Gastroesophageal sphincter (tissue), 4 donors: ENCODE measurements around the gene PPFIA4. TPM values are rescaled to one million over a fixed set of nuclear protein-coding genes. Genes with fewer than 3 reads are reported as not detected.

ENCODE experiments used
- ATAC-seq: fragments of 150-250 bp; one replicate; pipeline ENCODE4 v1.9.1; 2016; ENCODE audit warnings: mild to moderate bottlenecking, moderate library complexity
- H3K27ac ChIP-seq, 4 donors: fragments of 200-600 bp; sonication (generic) in 3 of 4; 1 replicate in 3 of 4; 2 replicates in 1 of 4; pipeline ENCODE4 v1.5.1; 2016 to 2019
- H3K27me3 ChIP-seq: fragments of 200-600 bp; sonication (generic); one replicate; pipeline ENCODE4 v1.5.1; 2019
- H3K36me3 ChIP-seq, 2 donors: fragments of 200-600 bp; sonication (generic); one replicate each; pipeline ENCODE4 v1.5.1; 2019; ENCODE audit warnings: control low read depth in 1 of 2
- H3K4me1 ChIP-seq, 3 donors: fragments of 200-600 bp; sonication (generic); 1 replicate in 2 of 3; 2 replicates in 1 of 3; pipeline ENCODE4 v1.5.1; 2016 to 2019; ENCODE audit warnings: control low read depth in 2 of 3
- H3K4me3 ChIP-seq, 2 donors: fragments of 200-600 bp; sonication (generic); one replicate each; pipeline ENCODE4 v1.5.1; 2019; ENCODE audit warnings: mild to moderate bottlenecking in 1 of 2, moderate library complexity in 1 of 2
- H3K9me3 ChIP-seq, 3 donors: fragments of 200-600 bp; sonication (generic); one replicate each; pipeline ENCODE4 v1.5.1; 2017 to 2019; ENCODE audit warnings: control low read depth in 2 of 3
- EP300 ChIP-seq: sonication (generic); formaldehyde crosslinking; IDR thresholded peaks from one replicate; pipeline ENCODE4 v1.6.1; 2017; ENCODE audit warnings: antibody characterized with exemption, mild to moderate bottlenecking
- POLR2A ChIP-seq, 2 donors: fragments of 450-650 bp; IDR thresholded peaks; one replicate each; pipeline ENCODE4 v1.6.1; 2017; ENCODE audit warnings: antibody characterized with exemption in 2 of 2, mild to moderate bottlenecking in 2 of 2, moderate library complexity in 1 of 2
- POLR2AphosphoS5 ChIP-seq: sonication (generic); formaldehyde crosslinking; IDR thresholded peaks from one replicate; pipeline ENCODE4 v1.6.1; 2017; ENCODE audit warnings: antibody characterized with exemption
- WGBS, 2 donors: methylation state at CpG; one replicate each; pipeline ENCODE4 v1.1.5; 2018; ENCODE audit warnings: low coverage in 1 of 2; 5-methylcytosine and 5-hydroxymethylcytosine counted together
- total RNA-seq, 4 donors: library from RNA; depleted of rRNA; stranded (reverse); fragments of >200 nt; gene quantifications; one replicate each; pipeline ENCODE4 v1.1.0, GENCODE V29; 2016
- TF ChIP-seq, protein P1 (sequence below), 4 experiments: fragments of 200-600 bp in 2 of 4; fragments of 450-650 bp in 2 of 4; sonication (generic) in 1 of 4; IDR thresholded peaks; one replicate each; pipeline ENCODE4 v1.5.1; 2017 to 2019; ENCODE audit warnings: antibody characterized with exemption in 4 of 4, mild to moderate bottlenecking in 2 of 4, moderate library complexity in 2 of 4

The PPFIA4 gene
- total RNA-seq, 4 donors from 2014 or later, result 0.81 to 10.5 (median 1.7) TPM

DNA sequence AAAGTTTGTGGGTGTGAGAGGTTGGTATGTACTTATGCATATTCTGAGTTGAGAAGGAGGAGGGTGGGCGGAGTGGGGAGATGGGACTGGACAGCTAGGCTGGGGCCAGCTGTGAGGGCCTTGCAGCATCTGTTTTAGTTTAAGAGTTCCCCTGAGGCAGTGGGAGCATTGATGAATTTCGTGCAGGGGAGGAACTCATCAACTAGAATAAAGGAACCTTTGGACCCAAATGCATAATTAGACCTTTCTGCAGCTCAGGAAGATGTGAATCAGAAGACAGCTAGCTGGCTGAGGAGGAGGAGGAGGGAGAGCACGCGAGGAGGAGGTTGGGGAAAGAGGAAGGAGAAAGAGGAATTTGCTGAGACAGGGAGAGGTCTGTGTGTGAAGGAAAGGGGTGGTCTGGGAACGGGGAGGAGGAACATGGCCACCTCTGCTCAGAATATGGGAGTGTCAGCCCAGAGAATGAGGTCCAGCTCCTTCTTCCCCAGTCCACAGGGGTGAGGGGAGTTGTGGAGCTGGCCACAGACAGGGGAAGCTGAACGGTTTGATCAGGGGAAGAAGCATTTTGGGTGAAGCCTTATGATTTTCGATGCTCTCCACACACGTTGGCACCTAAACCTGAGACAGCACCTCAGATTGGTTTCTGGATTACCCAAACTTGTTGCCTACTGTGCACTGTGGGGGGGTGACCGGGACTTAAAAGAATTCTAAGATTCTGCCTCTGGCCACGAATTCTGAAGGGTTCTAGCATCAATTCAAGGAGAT is 31.8 kb downstream of the PPFIA4 start:
- Histone ChIP-seq H3K9me3 (no peaks in the 10 kb centered on the region), H3K27ac (no peak overlapping the region), H3K27me3 (no peaks in the 10 kb centered on the region), H3K4me3 (no peak overlapping the region), H3K4me1 (no peaks in the 10 kb centered on the region), H3K36me3 (peaks cover 0 to 26% of the 10 kb centered on the region in 2 donors)
- 36 to 50% methylated on average over 3 to 9 of the region's 10 CpGs for WGBS, 2 donors
- TF ChIP-seq POLR2A (IDR thresholded peaks at IDR 0.05), result no peak
- no peak for TF ChIP-seq EP300
- no peak for TF ChIP-seq POLR2AphosphoS5
- TF ChIP-seq, protein P1, sequence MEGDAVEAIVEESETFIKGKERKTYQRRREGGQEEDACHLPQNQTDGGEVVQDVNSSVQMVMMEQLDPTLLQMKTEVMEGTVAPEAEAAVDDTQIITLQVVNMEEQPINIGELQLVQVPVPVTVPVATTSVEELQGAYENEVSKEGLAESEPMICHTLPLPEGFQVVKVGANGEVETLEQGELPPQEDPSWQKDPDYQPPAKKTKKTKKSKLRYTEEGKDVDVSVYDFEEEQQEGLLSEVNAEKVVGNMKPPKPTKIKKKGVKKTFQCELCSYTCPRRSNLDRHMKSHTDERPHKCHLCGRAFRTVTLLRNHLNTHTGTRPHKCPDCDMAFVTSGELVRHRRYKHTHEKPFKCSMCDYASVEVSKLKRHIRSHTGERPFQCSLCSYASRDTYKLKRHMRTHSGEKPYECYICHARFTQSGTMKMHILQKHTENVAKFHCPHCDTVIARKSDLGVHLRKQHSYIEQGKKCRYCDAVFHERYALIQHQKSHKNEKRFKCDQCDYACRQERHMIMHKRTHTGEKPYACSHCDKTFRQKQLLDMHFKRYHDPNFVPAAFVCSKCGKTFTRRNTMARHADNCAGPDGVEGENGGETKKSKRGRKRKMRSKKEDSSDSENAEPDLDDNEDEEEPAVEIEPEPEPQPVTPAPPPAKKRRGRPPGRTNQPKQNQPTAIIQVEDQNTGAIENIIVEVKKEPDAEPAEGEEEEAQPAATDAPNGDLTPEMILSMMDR (IDR thresholded peaks at IDR 0.05), result no peak
- no peak for ATAC-seq

DNA sequence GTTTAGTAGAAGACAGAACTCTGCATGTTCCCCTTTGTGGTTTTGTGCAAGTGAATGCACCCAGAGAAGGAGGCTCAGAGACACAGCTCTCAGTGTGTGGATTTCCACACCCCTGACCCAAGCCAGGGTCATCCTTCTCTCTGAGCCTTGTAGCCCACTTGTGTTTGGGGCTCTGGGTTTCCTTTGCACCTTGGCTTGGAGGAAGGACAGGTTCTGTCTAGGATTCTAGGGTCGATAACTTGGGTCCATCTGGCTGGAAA is 32.3 kb downstream of the PPFIA4 start:
- Histone ChIP-seq H3K4me3 (no peak overlapping the region), H3K4me1 (no peaks in the 10 kb centered on the region), H3K9me3 (no peaks in the 10 kb centered on the region), H3K27me3 (no peaks in the 10 kb centered on the region), H3K27ac (no peak overlapping the region), H3K36me3 (peaks cover 0 to 26% of the 10 kb centered on the region in 2 donors)
- no peak for ATAC-seq
- TF ChIP-seq POLR2A (IDR thresholded peaks at IDR 0.05) (no peak), EP300 (no peak), POLR2AphosphoS5 (no peak)
- TF ChIP-seq, protein P1 (IDR thresholded peaks at IDR 0.05), result no peak
- no CpG with 5 or more reads among the region's 1 CpG for WGBS, 2 donors

DNA sequence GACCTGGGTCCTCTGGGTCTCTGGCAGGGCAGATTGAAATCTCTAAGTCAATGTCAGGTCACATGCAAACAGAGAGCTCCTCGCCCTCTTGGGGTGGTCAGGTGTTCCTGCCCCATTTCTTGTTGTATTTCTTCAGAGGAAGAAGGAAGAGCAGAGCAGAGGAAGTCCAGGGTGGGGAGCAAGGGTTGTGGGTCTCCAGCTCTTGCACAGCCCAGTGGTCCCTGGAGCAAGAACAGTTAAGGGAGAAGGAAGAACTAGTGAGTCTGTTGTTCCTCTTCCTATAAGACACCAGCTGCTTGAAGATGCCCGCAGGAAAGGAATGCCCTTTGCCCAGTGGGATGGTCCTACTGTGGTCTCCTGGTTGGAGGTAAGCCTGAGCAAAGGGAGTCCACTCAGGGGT is 33.2 kb downstream of the PPFIA4 start:
- ATAC-seq, result no peak
- Histone ChIP-seq H3K4me1 (no peaks in the 10 kb centered on the region), H3K4me3 (no peak overlapping the region), H3K27ac (no peak overlapping the region), H3K36me3 (peaks cover 0 to 26% of the 10 kb centered on the region in 2 donors), H3K27me3 (no peaks in the 10 kb centered on the region), H3K9me3 (no peaks in the 10 kb centered on the region)
- TF ChIP-seq POLR2A (IDR thresholded peaks at IDR 0.05), result no peak
- TF ChIP-seq EP300, result no peak
- TF ChIP-seq POLR2AphosphoS5, result no peak
- TF ChIP-seq, protein P1 (IDR thresholded peaks at IDR 0.05), result no peak
- WGBS, 2 donors, result 100% methylated on average over 1 of the region's 2 CpGs

DNA sequence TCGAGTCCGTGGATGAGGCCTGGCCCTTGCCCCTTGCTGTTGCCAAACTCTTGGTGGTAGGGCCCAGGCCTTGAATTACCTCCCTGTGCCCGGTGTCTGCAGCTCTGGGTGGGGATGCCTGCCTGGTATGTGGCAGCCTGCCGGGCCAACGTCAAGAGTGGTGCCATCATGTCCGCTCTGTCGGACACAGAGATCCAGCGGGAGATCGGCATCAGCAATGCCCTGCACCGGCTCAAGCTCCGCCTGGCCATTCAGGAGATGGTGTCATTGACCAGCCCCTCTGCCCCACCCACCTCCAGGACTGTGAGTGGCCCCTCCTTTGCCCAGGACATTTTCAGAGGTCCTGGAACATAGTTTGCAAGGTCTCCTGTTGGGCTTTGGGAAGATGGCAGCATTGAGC is 33.8 kb downstream of the PPFIA4 start:
- H3K9me3 ChIP-seq, result no peaks in the 10 kb centered on the region
- H3K27ac ChIP-seq, result no peak overlapping the region
- TF ChIP-seq, protein P1 (IDR thresholded peaks at IDR 0.05), result no peak
- TF ChIP-seq POLR2AphosphoS5, result no peak
- no peak for TF ChIP-seq POLR2A (IDR thresholded peaks at IDR 0.05)
- no peak for TF ChIP-seq EP300
- H3K4me3 ChIP-seq, result no peak overlapping the region
- peaks cover 0 to 26% of the 10 kb centered on the region in 2 donors for H3K36me3 ChIP-seq
- no peaks in the 10 kb centered on the region for H3K4me1 ChIP-seq
- WGBS, 2 donors, result no CpG with 5 or more reads among the region's 11 CpGs
- no peaks in the 10 kb centered on the region for H3K27me3 ChIP-seq
- ATAC-seq, result no peak

DNA sequence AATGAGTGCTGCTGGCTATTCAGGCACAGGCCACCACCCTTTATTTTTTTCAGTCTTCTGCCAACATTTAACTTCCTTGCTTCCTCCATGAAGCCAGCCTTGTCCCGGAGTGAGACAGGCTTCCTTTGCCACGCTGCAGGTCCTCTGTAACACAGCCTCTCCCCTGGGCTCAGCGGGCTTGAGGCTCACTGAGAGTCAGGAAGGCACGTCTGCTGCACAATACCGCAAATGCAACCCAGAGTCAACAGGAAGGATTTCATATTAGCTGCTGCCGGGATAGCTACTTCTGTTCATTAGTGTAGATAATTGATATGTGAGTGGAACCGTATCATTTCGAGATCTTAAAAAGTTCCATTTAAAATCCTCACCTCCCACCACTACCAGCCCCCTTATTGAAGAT is 37.0 kb downstream of the PPFIA4 start:
- no peaks in the 10 kb centered on the region for H3K9me3 ChIP-seq
- no peak for ATAC-seq
- H3K27me3 ChIP-seq, result no peaks in the 10 kb centered on the region
- TF ChIP-seq POLR2A (IDR thresholded peaks at IDR 0.05) (no peak), POLR2AphosphoS5 (no peak), EP300 (no peak)
- TF ChIP-seq, protein P1 (IDR thresholded peaks at IDR 0.05), result no peak
- WGBS, 2 donors, result 70 to 94% methylated on average over 4 to 8 of the region's 8 CpGs
- H3K4me1 ChIP-seq, result peaks cover 0 to 3% (median 0%) of the 10 kb centered on the region in 3 donors
- H3K27ac ChIP-seq, result no peak overlapping the region
- no peak overlapping the region for H3K4me3 ChIP-seq
- H3K36me3 ChIP-seq, result peaks cover 0 to 8% of the 10 kb centered on the region in 2 donors
